GM23248 (cell line): ENCODE results near the gene PABPN1L.

Experiments used
- EZH2 ChIP-seq: fragments of 200-600 bp; sonication (generic); IDR thresholded peaks from 2 replicates; pipeline ENCODE4 v1.6.1; 2018; ENCODE audit warnings: antibody characterized with exemption, mild to moderate bottlenecking; ENCODE audit not compliant: insufficient read depth, poor library complexity, severe bottlenecking
- EZH2phosphoT487 ChIP-seq: fragments of 200-600 bp; sonication (generic); IDR thresholded peaks from 2 replicates; pipeline ENCODE4 v1.6.1; 2018; ENCODE audit warnings: antibody characterized with exemption, moderate library complexity, mild to moderate bottlenecking, low read depth; ENCODE audit not compliant: insufficient read depth

DNA sequence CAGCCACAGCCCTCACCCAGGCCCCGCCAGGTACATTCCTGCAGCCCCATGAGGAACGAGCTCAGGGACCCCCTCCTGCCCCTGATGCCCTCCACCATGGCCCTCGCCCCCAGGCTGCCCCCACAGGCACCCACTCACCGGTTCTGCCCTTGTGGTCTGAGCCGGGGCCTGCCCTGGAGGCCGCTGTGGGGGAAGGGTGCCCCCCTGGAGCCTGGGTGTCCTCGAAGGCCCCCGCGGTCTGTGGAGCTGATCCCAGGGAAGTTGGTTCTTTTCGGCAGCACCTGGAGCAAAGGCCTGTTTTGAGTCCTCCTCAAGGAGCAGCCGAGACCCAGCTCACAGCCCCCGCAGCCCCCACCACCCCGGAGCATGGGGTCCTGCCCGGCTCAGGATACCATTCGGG lies 2.4 kb downstream of the PABPN1L start:
- no peak for TF ChIP-seq EZH2
- TF ChIP-seq EZH2phosphoT487, result no peak
